ENCODE measurements around the gene BAIAP2. TPM values are rescaled to one million over a fixed set of nuclear protein-coding genes. Genes with fewer than 3 reads are reported as not detected.

Gene BAIAP2
- polyA plus RNA-seq, 2 of the 4 experiments (the other 2 are of a cell fraction) = 7.1 to 27.5 TPM

- H3K4me2 ChIP-seq = no peak overlapping the region
- 83% methylated on average over 12 of the region's 13 CpGs for WGBS (ENCODE audit: missing lambda C conversion rate)
- no peak overlapping the region for H3K27ac ChIP-seq
- no peak for DNase-seq (ENCODE audit: low read depth in 1 of 2, low spot score in 1 of 2)
- H3K4me3 ChIP-seq = no peak overlapping the region
- no peaks in the 10 kb centered on the region for H3K9me3 ChIP-seq
- FAIRE-seq = no peak
- POLR2A ChIA-PET = no interaction called here
- CTCF ChIA-PET = interaction anchor here (3.6 to 11.4 kb wide), 2 partner anchors 8 to 49 kb away, joined by 24 to 121 read pairs; no protein-coding TSS in a partner anchor
- TF ChIP-seq RNF2 (IDR thresholded peaks at IDR 0.05; ENCODE audit: borderline replicate concordance, low read depth) (no peak), CEBPB (IDR thresholded peaks at IDR 0.05) (no peak), MAFK (IDR thresholded peaks at IDR 0.05; ENCODE audit: partially characterized antibody) (no peak), ZC3H11A (IDR thresholded peaks at IDR 0.05) (no peak), KDM5A (IDR thresholded peaks at IDR 0.05) (no peak), EP300 (IDR thresholded peaks at IDR 0.05) (no peak), ZSCAN20 (CRISPR knock-in tag; IDR thresholded peaks at IDR 0.05) (no peak), NFE2L2 (conservative IDR thresholded peaks at IDR 0.05; ENCODE audit: low read length) (no peak), SREBF2 (IDR thresholded peaks at IDR 0.05) (no peak), KDM1A (IDR thresholded peaks at IDR 0.05; ENCODE audit: low read depth) (no peak), CTCF (IDR thresholded peaks at IDR 0.05) (no peak), TP53 (CRISPR knock-in tag; IDR thresholded peaks at IDR 0.05) (no peak), MYC (IDR thresholded peaks at IDR 0.05; ENCODE audit: borderline replicate concordance, low read length) (no peak), POLR2AphosphoS2 (conservative IDR thresholded peaks at IDR 0.05; ENCODE audit: low read length) (no peak), BCL3 (IDR thresholded peaks at IDR 0.05) (no peak), TFCP2L1 (CRISPR knock-in tag; IDR thresholded peaks at IDR 0.05) (no peak)
- TF ChIP-seq, protein P1, sequence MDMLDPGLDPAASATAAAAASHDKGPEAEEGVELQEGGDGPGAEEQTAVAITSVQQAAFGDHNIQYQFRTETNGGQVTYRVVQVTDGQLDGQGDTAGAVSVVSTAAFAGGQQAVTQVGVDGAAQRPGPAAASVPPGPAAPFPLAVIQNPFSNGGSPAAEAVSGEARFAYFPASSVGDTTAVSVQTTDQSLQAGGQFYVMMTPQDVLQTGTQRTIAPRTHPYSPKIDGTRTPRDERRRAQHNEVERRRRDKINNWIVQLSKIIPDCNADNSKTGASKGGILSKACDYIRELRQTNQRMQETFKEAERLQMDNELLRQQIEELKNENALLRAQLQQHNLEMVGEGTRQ (IDR thresholded peaks at IDR 0.05) = no peak
- TF ChIP-seq, protein P2, sequence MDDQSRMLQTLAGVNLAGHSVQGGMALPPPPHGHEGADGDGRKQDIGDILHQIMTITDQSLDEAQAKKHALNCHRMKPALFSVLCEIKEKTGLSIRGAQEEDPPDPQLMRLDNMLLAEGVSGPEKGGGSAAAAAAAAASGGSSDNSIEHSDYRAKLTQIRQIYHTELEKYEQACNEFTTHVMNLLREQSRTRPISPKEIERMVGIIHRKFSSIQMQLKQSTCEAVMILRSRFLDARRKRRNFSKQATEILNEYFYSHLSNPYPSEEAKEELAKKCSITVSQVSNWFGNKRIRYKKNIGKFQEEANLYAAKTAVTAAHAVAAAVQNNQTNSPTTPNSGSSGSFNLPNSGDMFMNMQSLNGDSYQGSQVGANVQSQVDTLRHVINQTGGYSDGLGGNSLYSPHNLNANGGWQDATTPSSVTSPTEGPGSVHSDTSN (IDR thresholded peaks at IDR 0.05) = no peak
- TF ChIP-seq, protein P3, sequence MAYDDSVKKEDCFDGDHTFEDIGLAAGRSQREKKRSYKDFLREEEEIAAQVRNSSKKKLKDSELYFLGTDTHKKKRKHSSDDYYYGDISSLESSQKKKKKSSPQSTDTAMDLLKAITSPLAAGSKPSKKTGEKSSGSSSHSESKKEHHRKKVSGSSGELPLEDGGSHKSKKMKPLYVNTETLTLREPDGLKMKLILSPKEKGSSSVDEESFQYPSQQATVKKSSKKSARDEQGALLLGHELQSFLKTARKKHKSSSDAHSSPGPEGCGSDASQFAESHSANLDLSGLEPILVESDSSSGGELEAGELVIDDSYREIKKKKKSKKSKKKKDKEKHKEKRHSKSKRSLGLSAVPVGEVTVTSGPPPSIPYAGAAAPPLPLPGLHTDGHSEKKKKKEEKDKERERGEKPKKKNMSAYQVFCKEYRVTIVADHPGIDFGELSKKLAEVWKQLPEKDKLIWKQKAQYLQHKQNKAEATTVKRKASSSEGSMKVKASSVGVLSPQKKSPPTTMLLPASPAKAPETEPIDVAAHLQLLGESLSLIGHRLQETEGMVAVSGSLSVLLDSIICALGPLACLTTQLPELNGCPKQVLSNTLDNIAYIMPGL (CRISPR knock-in tag; IDR thresholded peaks at IDR 0.05; ENCODE audit: borderline replicate concordance) = no peak
- ATAC-seq = no peak
- no peaks in the 10 kb centered on the region for H3K4me1 ChIP-seq
Observed at GRCh38 chr17:81151278-81151677, 116.3 kb downstream of the BAIAP2 start.

- 62% methylated on average over 8 of the region's 8 CpGs for WGBS (ENCODE audit: missing lambda C conversion rate)
- TF ChIP-seq CBX2 (IDR thresholded peaks at IDR 0.05; ENCODE audit: borderline replicate concordance, low read depth) = no peak
- no peak overlapping the region for H3K4me2 ChIP-seq
- no peak overlapping the region for H3K4me3 ChIP-seq
- DNase-seq (ENCODE audit: low read depth in 1 of 2, low spot score in 1 of 2) (no peak), ATAC-seq (no peak), FAIRE-seq (no peak)
- H3K27ac ChIP-seq = no peak overlapping the region
- POLR2A ChIA-PET = no interaction called here
- no peaks in the 10 kb centered on the region for H3K9me3 ChIP-seq
- H3K4me1 ChIP-seq = no peaks in the 10 kb centered on the region
- CTCF ChIA-PET = interaction anchor here (0.9 to 11.4 kb wide), 6 partner anchors 9 to 69 kb away, joined by 3 to 121 read pairs (median 4); no protein-coding TSS in a partner anchor
Observed at GRCh38 chr17:81152288-81152828, 117.4 kb downstream of the BAIAP2 start.

Data from A549 (cell line).